HG02642 (cell line): ENCODE data around the gene TMEM121B.
"Not testable (repeated sequence)": the region's sequence is repeated elsewhere in the genome, so short reads cannot be mapped to it uniquely, and the experiment has no call there.

Experiments
- ATAC-seq: cut with Tn5 transposase; IDR thresholded peaks from one replicate; pipeline ENCODE4 v1.9.1; 2021; ENCODE audit warnings: mild to moderate bottlenecking; ENCODE audit not compliant: unreplicated experiment, poor library complexity

Gene TMEM121B

DNA sequence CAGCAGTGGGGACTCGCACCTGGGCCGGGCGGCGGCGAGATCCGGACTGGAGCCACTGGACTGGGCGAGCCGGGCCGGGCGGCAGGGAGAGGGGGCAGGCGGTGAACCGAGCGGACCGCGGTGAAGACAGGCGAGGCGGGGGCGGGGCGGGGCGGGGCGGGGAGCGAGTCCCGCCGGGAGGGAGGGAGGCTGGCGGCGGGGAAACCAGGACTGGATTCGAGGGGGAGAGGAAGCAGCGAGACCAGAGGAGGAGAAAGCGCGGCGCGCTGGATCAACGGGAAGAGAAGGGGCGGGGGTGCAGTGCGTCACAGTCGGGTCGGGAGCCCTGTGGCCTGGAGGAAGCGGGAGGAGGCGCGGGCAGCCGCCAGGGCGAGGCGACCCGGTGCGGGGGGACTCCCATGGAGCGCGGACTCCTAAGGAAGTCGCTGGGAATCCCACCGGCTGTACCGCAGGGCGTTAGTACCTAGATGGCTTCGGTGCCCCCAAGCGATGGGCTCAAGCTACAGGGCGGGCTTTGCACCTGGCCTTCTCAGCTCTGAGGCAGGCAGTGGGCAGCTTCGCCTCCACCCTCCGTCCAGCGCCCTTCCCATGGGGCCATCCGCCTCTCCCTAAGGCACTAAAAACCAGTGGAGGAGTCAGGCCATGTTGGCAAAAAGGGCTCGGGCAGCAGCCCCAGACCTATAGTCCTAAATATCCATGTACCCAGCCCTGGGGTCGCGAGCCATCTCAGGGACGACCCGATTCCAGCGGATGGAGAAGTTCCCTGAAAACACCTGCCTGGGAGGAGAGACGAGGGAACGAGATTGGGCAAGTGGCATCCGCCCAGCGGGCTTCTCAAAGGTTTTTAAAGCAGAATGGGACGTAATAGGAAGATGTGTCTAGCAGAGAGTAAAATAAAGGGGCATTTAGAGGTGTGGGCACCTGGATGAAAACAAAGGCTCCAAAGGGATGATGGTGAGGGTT lies at the start of gene TMEM121B:
TSS of gene TMEM121B (minus strand) at position 128 of the 963 bp plus-strand sequence. CDS start 233 bp downstream, outside the sequence.
- ATAC-seq = no peak

DNA sequence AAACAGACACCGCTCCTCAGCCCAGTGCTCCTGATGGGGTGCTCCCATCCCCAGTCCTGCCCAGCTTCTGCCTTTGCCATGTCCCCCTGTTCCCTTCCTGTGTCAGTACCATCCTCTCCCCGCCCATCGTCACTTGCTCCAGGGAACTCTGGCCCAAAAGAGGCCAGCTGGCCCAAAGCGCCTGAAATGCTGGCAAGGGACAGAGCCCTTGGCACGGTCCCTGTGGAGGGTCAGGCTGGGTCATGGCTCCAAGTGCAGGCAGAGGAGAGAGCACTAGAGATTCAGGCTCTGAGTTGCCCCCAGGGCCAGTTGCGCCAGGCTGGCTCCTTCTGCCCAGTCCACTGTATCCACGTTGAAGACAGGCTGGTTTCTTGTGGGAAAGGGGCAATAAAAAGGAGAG lies 46.3 kb upstream of the TMEM121B start:
- no peak for ATAC-seq

DNA sequence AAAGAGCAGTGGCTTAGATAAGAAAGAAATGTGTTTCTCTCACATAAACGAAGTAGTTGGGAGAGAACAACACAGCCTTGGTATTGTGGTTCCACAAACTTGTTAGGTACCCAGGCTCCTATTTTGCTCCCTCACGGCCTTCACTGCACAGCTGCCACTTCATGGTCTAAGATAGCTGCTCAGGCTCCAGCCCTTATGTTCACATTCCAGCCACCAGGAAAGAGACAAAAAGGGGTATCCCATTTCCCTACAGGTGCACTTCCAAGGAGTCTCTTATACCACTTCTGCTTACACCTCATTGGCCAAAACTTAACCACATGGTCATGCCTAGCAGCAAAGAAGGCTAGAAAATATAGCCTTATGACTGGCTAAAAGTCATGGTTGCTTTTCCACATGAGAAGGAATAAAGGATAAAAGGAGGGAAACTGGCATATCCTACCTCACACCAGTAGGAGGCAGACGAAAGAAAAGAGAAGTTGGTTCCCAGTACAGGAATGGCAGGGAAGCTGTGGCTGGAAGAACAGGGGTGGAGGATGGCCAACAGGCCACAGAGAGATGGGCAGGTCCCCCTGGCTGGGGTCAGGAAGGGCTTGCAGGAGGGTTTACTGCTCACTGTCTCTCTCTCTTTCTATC lies 43.3 kb upstream of the TMEM121B start:
- no peak for ATAC-seq

DNA sequence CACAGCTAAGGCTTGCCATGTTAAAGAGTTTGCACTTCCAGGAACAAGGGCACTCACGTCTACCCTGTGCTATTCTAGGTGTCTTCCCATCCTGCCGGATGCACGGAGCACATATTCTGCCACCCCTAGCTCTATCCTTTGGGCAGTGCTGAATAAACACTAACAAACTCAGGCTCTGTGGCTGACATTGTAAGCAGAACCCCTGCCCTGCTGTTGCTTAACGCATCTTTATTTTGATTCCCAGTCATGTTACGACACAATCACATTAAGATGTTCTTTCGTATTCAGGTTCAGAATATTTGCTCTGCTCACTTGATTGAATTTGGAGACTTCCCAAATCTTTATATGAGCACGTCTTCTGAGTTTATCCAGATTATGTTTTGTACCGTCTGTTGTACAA lies 41.6 kb upstream of the TMEM121B start:
- no peak for ATAC-seq

GRCh38 chr22:17161991-17162390 lies 40.8 kb upstream of the TMEM121B start:
- ATAC-seq = no peak

DNA sequence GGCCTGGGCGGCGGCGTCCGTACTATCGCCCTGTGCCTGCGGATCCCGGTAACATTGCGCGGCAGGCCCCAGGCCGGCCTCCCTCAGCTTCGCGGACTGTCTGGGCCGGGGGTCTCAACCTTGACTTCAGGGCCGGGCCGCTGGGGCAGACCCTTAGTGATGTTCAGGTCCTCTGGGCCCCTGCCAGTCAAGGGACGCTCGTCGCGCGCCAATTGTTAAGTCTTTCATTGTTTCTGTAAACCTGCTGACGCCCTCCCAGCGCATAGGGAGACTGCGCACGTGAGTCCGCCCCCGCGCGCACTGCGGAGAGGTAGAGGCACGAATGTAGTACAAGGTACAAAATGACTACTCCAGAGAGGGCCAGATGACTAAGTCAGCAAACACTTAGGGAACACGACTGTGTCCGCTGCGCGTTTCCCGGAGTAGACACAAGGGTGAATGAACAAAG lies 38.4 kb upstream of the TMEM121B start:
- ATAC-seq = peak; percentile 17

DNA sequence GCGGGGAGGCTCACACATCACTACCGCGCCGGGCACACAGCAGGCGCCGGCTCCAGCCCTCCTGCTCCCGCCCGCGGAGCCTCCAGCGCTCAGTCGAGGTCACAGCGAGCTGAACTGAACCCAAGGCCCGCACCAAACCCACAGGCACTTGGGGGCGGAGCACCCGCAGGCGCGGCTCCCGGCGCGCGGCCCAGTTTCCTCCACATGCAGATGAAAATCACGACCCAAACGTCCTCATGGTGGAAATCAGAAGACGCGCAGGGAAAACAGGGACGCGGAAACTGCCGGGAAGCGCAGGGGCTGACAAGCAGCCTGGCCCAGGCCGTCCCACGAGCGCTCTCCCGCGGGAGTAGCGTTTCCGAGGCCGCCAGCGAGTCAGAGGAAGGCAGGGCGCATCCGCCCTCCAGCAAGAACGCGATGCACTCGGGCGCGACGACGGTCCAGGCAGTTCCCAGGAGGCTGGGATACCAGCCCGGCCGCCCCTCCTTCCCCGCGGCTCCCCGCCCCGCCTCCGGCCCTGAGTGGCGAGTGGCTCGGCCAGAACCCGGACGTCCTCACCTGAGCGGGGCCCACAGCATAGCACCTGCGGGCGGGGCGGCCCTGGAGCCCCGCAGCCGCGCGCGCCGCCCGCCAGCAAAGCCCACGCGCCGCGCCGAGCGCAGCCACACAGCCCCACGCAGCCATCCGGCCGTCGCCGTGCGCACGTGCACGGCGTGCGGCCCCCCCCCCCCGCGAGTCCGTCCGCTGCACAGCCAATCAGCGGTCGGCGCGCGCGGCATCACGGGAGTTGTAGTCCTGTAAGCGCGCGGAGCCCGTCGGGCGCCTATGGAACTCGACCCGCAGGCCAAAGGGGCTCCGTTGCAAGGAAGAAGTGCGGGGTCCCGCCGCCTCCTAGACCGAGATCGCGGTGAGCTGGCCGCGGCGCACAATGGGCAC lies 37.7 kb upstream of the TMEM121B start, which contains the start of gene HDHD5:
TSS of gene HDHD5 (minus strand) at position 710 of the 936 bp plus-strand sequence. CDS start at position 684, 26 bp downstream.
- ATAC-seq = peak; percentile 80

GRCh38 chr22:17158176-17158567 lies 37.0 kb upstream of the TMEM121B start:
- ATAC-seq = no peak

- ATAC-seq = no peak
Measured at GRCh38 chr22:17157714-17158113, 36.6 kb upstream of the TMEM121B start.

GRCh38 chr22:17155941-17156340 lies 34.8 kb upstream of the TMEM121B start:
- no peak for ATAC-seq

GRCh38 chr22:17152971-17153370 lies 31.8 kb upstream of the TMEM121B start:
- ATAC-seq = no peak

DNA sequence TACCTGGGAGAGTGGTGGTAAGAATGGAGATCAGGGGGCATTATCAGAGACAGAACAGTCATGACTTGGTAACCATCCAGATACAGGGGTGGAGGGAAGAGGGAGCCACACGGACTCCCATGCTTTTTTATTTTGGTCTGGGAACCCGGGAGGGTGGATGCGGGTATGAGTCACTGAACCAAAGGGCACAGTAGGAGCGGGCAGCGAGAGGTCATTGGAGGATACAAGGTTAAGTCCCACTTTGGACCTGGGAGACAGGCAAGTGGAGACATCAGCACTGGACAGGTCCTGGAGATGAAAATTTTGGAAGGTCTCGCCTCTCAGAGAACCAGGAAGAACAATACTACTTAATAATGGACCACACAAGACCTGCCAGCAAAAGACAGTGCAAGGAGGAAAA lies 31.2 kb upstream of the TMEM121B start:
- ATAC-seq = no peak

GRCh38 chr22:17149076-17149815 lies 28.1 kb upstream of the TMEM121B start:
- no peak for ATAC-seq

GRCh38 chr22:17147458-17147857 lies 26.3 kb upstream of the TMEM121B start:
- ATAC-seq = not testable (repeated sequence)

GRCh38 chr22:17145021-17145680 lies 24.0 kb upstream of the TMEM121B start:
- no peak for ATAC-seq

GRCh38 chr22:17143826-17144225 lies 22.7 kb upstream of the TMEM121B start:
- no peak for ATAC-seq

DNA sequence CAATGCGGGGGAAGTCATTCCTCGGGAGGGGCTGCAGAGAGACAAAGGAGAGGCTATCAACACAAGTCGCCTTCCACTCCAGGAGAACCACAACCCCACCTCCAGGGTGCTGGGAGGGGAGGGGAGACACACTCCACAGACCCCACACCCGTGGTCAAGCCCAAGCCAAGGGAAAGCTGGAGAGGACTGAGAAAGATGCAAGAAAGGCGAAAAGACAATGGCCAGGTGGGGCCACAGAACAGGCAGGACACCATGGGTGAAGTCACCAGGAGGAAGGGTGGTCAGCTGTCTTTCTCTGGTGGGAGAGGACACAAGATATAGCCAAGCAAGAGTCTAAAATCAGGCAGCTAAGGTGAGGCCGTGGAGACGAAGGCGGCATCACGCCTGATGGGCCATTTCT lies 21.9 kb upstream of the TMEM121B start:
- ATAC-seq = no peak

DNA sequence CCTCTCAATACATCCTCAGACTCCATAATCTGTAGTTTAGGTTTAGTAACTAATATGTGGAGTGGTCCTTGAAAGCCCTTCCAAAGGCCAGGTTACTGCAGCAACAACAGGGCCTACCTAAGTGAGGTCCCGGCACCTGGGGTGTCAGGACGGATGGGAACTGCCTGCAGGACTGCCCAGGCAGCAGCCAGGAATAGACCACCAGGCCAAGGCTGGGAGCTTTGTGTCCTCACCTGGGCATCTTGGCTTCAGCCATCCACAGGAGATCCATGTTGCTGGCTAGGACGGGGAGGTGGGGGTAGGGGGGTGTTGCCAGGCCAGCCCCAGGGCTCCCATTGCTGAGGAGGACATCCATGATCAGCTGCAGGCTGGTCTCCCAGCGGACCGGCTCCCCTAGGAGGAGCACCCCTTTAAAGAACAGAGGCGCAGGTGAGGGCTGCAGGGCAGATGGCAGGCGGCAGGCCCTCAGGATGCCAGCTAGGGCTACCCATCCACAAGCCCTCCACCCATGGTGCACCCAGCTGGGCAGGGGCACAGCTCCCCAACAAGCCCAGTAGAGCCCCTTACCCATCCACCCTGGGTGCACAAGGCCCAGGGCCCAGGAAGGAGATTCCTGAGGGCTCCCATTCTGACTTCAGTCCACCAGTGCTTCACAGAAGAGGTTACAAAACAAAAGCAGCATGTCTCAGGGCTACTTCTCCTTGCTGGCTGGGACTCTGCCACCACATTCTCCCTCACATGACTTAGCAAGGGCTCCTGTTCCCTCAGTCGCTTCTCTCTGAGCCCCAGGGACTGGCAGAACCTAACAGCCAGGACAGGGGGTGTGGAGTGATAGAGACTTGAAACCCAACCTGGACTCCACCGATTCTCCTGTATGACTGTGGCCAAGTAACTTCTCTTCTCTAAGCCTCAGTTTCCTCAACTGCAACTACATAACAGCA lies 19.9 kb upstream of the TMEM121B start:
- ATAC-seq = no peak
